ENCODE measurements around the gene ZNF263.

DNA sequence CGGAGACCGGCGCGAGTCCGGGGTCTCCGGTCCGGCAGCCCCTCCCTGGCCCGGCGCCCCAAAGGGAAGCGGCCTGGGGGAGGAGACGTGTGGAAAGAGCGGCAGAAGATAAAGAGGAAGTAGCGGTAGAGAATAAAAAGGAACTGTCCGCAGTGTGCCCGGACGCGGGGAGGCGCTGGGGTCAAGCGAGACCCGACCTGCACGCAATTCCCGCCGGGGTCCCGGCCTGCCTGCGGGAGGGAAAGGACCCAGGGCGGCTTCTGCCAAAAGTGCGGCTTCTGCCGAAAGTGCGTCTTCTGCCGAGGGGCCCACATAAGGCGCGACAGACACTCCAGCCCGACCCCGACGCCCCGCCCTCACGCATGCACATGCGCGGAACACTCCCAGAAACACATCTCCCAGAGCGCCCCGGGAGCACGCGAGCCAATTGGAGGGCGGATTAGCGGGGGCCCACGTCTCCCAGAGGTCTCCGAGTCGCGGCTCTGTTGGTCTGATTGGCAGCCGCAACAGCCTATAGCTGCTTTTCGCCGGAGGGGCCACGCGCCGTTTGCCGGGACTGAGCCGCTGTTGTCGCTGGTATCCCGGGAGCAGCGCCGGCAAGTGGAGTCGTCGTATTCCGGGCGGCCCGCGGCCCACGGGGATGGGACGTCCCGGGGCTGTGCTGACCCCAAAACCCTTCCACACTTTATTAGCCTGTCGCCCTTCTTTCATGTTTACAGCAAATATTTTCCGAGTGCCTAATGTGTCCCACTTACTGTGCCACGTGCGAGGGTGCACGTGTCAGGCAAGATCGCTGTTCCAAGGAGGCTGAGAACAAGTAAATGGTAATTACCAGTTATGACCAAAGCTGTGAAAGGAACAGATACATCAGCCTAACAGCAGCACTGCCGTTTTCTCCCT is 18.9 kb upstream of the ZNF263 start:
- TF ChIP-seq, protein P1, sequence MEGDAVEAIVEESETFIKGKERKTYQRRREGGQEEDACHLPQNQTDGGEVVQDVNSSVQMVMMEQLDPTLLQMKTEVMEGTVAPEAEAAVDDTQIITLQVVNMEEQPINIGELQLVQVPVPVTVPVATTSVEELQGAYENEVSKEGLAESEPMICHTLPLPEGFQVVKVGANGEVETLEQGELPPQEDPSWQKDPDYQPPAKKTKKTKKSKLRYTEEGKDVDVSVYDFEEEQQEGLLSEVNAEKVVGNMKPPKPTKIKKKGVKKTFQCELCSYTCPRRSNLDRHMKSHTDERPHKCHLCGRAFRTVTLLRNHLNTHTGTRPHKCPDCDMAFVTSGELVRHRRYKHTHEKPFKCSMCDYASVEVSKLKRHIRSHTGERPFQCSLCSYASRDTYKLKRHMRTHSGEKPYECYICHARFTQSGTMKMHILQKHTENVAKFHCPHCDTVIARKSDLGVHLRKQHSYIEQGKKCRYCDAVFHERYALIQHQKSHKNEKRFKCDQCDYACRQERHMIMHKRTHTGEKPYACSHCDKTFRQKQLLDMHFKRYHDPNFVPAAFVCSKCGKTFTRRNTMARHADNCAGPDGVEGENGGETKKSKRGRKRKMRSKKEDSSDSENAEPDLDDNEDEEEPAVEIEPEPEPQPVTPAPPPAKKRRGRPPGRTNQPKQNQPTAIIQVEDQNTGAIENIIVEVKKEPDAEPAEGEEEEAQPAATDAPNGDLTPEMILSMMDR (IDR thresholded peaks at IDR 0.05): peak in 3 of 6 experiments; percentile 25 to 43 (median 26)
- peak in 1 of 2 donors; percentile 83 for TF ChIP-seq POLR2A (IDR thresholded peaks at IDR 0.05)

All from thyroid gland (tissue), 4 donors.